Renal pelvis (tissue), 4 donors: Measurements from ENCODE around the gene ULK4. TPM values are rescaled to one million over a fixed set of nuclear protein-coding genes. Genes with fewer than 3 reads are reported as not detected.
"Not testable (repeated sequence)": the region's sequence is repeated elsewhere in the genome, so short reads cannot be mapped to it uniquely, and the experiment has no call there.

Source experiments
- DNase-seq: peaks from one replicate; pipeline ENCODE4 v3.0.0-alpha.2; 2013
- polyA plus RNA-seq, 3 donors: library from polyadenylated mRNA; unstranded; fragments of 120-200 nt; gene quantifications; one replicate each; pipeline ENCODE4 v1.2.1, GENCODE V29; 2013; ENCODE audit not compliant: insufficient read length in 3 of 3

ULK4 gene
- polyA plus RNA-seq, 3 donors: 4.9 to 5.6 (median 4.9) TPM

DNA sequence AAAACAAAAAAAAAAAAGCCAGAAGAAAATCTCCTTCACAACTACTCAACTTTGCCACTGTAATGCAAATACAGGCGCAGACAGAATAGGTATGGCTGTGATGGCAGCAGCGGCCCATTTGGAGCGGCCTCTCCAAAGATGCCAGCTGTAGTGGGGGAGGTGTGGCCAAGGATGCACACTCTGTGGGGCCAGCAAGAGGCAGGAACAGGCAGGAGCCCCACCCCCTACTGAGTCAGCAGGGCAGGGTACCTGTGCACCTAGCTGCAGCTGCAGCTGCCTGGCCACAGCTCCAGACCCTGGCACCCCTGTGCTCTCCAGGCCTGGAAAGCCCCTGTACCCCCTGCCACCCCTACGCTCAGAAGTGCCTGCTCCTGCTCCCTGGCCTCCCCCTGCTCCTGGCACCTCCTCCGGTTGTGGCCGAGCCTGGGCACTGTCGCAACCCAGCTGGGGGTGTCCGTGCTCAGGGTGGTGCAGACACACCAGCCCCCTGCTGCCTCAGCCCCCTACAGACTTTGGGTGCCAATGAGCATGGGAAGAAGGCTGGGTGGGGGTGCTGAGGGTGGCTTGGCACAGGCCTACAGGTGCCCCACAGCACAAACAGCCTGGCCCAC, 312.7 kb downstream of the ULK4 start:
- DNase-seq: no peak

DNA sequence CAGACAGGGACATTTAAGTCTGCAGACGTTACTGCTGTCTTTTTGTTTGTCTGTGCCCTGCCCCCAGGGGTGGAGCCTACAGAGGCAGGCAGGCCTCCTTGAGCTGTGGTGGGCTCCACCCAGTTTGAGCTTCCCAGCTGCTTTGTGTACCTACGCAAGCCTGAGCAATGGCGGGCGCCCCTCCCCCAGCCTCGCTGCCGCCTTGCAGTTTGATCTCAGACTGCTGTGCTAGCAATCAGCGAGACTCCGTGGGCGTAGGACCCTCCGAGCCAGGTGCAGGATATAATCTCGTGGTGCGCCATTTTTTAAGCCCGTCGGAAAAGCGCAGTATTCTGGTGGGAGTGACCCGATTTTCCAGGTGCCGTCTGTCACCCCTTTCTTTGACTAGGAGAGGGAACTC, 314.2 kb downstream of the ULK4 start:
- DNase-seq: not testable (repeated sequence)

DNA sequence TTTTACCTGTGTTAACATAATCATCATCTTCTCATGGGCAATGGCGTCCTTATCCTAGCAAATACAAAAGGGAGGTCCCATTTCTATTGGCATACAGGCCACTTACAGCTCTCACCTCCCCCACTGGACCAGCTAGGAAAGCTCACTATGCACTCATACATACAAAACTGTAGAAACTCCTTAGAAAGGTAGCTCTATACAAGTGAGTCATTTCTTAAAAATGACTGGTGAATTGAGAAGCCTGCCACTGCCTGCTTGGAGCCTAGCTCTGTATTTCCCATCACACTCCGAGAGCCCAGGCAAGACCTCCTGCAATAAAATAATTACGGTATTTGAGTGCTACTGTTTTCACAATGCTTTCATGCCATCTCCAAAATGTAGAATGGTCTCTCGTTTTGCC, 321.8 kb downstream of the ULK4 start:
- DNase-seq: no peak

DNA sequence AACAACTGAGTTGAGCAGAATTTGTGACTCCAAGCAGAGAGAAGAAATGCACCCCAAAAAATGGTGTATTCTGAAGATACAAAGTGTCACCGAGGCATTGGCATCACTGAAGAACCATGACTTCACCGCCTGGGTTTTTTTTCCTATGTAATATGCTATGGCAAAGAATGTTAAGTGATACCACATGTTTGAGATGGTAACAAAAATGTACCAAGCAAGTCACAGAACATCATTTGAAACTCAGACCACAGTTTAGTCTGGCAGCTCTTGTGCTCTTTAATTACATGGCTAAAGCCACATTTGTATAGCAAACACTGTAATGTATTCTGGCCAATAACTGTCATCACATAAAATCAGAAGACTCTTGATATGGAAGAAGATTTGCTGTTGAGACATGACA, 323.5 kb downstream of the ULK4 start:
- no peak for DNase-seq

DNA sequence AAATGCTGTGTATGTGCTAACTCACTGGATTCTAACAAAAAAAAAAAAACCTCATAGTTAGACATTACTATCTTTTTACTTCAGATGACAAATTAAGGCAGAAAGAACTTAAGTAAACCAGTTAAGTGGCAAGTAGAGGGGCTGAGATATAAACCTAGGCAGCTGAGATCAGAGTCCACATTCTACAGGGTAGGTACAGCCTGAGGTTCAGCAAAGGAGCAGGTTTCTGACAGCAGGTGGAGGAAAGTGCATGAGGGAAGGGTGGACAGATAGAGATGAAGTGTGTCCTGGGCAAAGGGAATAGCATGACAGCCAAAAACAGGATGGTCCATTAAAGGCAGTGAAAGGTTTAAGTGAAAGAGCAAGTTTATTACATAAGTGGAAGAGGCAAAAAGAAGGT, 329.2 kb downstream of the ULK4 start:
- DNase-seq: no peak

DNA sequence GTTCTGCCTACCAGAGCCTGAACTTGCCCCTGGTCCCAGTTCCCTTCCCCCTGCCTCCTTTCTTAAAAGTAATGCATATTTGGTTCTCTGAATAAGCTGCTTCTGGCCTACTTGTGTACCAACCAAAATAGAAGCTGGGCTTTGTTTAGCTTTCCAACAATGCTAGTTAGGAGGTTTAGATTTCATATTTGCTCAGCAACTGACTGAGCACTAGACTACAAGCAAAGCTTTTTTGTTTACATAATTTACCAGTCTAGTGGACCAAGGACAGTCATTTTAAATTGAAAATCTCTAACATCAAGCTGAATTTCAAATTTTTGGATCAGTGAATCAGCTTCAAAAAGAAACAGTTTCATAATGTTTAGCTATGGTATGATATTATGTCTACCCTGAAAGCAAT, 331.2 kb downstream of the ULK4 start:
- no peak for DNase-seq

DNA sequence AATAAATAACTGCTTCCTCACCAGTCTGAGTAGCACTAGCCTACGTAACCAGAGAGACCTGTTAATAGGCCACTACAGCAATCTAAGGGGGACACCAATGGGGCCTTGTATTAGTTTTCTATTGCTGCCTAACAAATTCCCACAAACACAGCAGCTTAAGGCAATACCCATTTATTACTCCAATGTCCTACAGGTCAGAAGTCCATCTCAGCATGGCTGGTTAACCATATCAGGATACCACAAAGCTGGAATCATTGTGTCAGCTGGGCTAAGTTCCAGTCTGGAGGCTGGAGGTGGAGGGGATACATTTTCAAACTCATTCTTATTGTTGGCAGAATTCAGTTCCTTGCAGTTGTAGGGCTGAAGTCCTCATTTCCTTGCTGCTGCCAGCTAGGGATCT, 331.9 kb downstream of the ULK4 start:
- DNase-seq: no peak

DNA sequence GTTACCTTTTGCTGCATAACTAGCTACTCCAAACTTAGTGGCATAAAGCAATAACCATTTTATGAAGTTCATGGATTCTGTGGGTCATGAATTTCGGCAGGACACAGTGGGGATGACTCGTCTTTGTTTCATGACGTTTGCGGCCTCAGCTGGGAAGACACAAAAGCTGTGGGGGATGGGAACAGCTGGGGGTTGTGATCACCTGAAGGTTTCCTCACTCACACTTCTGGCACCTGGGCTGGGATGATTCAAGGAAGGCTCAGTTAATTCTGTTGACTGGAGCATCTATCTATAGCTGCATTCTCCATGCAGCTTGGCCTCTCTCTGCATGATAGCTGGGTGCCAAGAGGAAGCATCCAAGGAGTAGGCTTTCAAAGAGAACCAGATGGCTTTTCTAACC, 332.8 kb downstream of the ULK4 start:
- DNase-seq: no peak

DNA sequence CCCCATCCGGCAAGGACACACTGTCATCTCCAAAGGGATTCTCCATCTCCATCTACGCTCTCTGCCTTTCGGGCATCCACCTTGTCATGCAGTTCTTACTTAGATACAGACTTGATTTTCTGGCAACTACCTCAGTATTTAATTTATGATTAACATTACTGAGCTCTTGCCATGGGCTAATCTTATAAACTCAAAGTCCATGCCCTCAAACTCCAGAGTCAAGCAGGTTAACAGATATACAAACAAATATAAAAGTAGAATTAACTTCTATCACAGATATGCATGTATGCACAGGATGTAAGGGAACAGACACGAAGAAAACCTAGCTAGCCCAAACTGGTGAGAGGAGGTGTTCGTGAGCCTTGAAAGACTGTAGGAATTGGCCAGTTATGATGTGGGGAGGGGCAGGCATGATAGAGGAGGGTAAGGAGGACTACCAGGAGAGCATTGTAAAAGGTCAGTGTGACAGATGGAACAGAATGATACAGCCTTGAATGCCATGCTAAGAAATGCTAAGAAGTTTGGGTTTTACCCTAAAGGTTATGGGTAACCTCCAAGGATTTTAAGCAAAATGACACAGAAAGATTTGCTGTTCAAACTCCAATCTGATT, 334.3 kb downstream of the ULK4 start:
- DNase-seq: no peak

DNA sequence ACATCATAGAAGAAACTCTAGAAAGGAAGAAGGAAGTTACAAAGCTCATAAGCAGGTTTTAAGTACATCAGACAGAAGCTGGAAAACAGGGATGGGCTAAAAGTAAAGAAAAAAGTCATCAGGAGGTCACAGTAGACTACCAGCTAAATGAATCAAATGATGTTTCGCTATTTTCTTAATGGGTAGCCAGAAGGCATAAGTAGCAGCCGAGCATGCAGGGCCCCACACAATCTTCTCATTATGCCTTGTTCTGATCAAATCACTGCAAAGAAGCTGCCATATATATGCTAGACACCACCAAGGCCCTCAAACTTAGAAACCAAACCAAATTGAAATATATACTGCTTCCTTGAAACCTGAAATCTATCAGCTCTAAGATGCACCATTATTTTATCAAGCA, 349.1 kb downstream of the ULK4 start:
- no peak for DNase-seq

DNA sequence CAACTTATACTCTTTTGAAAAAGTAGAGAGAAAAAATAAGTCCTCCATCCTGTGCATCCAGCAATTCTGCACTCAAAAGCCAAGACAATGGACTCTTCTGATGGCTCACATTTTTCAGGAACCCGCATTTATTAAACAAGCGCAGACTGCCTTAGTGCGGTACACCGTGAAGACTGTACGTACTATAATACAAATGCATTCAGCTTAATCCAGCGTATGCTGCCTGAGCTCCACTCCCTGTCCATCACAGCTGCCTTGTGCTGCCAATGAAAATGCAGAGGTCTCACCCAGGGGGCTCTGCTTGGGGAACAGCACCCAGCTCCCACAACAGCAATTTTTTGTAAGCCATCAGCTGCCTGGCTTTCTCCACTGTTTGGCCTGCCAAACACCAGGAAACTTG, 350.9 kb downstream of the ULK4 start:
- no peak for DNase-seq

DNA sequence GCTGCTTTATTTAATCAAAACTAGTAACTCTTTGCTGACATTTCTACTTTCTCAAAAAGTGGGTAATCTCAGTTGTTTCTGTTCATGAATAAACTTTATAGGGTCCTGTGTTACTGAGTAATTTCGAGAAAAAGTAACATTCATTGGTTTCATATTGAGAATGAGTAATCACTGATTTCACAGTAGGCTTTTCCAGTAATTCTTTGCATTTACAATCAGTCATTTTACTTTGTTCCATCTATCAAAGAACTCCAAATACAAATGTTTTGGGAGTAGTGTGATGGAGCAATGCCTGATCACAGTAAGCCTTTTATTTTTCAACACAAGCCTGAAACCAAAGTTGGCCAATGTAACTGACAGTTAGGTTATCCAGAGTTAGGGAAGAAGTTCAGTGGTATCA, 353.6 kb downstream of the ULK4 start:
- DNase-seq: no peak

DNA sequence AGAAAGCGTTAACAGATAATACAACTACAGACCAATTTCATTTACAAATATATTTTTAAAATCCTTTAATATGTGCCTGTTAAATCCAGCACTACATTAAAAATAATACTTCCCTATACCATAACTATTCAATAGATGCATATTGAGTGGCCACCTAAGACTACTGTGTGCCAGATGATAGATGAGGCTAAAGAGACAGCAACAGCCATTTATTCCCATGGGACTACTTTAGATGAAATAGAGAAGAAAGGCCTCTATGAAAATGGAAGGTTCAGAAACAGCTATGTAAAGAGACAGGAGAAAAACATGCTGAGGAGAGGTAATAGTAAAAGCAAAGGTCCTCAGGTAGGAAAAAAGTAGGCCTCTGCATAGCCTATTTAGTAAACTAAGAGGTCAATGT, 358.1 kb downstream of the ULK4 start:
- no peak for DNase-seq

DNA sequence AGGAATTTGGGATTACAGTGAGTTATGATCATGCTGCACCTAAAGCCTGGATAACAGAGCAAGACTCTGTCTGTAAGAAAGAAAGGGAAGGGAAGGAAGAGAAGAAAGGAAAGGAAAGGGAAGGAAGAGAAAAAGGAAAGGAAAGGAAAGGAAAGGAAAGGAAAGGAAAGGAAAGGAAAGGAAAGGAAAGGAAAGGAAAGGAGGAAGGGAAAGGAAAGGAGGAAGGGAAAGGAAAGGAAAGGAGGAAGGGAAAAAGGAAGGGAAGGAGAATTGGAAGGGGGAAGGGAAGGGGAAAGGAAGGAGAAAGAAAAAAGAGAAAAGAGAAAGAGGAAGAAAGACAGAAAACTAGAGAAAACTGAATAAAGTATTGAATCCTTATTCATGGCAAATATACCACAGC, 359.8 kb downstream of the ULK4 start:
- DNase-seq: no peak

DNA sequence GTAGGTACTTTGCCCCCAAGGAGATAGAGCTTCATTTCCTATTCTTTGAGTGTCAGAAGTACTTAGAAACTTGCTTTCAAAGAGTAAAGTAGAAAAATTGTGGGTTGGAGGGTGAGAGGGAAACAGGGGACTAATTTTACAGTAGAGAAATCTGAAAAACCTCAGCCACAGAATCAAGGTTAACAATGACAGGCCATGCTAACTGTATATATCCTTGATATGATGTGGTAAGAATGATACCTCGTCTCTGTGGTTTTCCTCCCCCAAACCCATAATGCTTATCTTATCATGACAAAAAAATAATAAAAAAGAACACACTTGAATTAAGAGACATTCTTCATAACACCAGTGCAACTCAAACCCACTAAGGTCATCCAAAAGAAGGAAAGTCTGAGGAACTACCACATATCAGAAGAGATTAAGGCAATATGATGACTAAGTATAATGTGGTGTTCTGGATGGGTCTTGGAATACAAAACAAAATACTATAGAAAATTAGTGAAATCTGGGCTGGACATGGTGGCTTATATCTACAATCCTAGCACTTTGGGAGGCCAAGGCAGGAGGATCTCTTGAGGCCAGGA, 360.4 kb downstream of the ULK4 start:
- DNase-seq: no peak

DNA sequence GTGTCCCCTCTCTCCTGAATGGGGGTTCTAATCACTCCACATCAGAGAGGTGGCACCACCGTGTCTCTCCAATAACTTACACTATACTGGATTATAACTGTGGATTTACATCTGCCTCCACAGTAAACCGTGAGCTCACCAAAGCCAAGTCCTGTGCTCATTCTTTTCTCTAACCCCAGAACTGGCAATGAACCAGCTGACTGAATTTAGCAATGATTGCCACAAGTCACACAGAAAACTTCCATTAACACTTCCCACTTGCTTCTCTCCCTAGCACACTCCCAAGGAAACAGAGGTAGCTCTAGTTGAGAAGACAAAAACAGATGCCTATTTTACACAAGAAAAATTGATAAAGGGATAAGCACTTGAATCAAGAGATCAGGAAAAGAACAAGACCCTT, 361.3 kb downstream of the ULK4 start:
- DNase-seq: no peak

DNA sequence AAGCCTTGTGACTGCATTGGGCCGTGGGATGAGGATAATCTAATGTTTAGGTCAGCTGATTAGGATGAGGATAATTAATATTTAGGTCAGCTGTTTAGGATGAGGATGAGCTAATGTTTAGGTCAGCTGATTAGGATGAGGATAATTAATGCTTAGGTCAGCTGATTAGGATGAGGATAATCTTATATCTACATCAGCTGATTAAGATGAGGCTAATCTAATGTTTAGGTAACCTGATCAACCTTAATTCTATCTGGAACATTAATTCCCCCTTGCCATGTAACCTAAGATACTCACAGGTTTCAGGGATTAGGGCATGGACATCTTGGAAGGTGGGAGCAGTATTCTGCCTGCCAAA, 362.8 kb downstream of the ULK4 start:
- DNase-seq: no peak

DNA sequence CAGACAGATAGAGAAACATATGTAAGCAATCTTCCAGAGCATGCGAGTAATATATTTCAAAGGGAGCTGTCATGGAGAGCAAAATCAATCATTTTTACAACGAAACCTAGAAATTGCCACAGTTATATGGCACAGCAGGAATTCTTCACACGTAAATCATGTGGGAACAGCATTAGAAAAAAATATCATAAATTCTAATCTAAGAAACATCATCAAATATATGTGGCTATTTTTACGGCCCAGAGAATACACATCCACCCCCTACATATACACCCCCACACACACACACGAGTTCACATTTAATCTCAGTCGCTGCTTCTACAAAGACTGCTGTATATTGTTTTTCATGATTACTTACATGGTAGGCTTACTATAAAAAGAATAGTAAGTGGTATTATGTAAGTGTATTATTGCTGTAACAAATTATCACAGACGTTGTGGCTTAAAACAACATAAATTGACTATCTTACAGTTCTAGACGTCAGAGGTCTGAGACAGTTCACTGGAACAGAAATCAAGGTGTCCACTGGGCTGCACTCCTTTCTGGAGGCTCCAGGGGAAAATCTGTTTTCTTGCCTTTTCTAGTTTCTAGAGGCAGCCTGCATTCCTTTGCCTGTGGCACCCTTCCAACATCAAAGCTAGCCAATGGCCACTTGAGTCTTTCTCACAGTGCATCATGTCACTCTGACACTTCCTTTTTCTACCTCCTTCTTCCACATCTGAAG, 363.3 kb downstream of the ULK4 start:
- peak; percentile 58 for DNase-seq

DNA sequence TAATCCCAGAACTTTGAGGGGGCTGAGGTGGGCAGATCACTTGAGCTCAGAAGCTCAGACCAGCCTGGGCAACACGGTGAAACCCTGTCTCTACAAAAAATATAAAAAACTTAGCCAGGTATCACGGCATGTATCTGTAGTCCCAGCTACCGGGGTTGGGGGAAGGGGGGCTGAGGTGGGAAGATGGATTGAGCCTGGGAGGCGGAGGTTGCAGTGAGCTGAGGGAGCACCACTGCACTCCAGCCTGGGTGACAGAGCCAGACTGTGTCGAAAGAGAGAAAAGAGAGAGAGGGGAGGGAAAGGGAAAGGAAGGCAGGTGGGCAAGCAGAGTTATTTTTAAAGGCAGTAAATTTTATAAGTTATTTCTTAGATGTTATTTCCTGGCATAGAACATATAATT, 368.1 kb downstream of the ULK4 start:
- DNase-seq: no peak

DNA sequence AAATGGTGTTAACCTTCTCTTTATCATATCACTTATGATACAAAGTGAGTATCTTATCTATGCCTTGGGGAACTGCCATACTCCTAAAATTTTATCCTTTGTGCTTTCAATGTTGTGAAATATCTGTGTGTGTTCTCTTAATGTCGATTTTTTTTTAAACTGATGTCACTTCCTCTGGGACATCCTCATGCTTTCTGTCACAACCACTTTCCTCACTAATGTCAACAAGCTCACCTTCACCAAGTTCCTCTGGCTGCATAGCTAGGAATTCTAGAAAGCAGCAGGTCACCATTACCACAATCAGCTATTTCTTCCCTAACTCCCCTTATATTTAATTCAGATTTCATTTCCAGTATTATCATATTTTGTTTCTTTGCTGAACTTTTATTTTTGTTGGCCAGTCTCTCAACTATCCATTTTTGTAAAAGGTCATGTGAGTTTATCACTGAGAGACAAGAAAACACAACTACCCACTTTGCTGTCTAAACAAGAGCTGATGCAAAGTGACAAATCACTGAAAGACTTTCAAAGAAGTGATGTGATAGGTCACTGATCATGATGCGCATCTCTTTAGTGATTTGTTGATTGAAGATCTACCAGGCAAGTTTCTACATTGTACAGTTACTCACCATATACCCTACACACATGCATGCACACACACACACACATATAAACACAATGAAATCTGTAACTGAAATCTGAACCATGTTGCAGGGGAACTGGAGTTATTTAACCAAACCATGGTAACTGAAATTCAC, 369.0 kb downstream of the ULK4 start:
- DNase-seq: no peak

DNA sequence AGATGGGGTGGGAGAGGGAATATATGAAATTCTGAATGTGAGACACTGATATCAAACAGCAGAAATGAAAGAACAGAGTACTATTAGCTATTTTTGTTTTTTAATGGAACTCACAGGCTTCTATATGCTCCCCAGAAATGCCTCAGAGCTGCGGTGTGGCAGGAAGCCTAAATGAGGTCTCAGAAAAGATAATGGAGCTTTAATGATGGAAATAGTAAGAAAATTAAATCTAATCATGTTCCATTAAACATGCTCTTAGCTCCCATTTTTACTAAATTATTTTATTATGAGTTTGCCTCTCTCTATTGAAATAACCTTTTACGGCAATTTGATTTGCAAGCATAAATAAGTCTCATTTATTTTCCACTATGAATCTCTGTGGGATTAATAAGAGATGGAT, 378.9 kb downstream of the ULK4 start:
- no peak for DNase-seq

DNA sequence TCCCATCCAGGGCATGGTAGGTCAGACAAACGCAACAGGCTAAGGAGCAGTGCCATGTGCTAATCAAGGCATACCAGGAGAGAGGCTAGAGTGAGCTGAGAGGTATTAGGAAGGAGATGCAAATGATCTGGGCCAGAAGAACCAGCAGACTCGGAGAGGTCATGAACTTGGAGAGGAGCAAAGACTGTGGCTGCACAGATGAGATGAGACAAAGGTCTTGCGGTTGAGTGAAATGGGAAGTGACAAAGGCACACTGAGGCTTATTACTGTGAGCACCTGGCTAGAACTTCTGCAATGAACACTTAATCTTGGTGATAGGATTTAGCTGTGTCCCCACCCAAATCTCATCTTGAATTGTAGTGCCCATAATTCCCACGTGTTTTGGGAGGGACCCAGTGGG, 380.2 kb downstream of the ULK4 start:
- DNase-seq: no peak
